ENCODE data around the gene NDUFS7.
A peak's percentile ranks its signal among the peaks of the same experiment; 100 is the strongest.
"Not testable (repeated sequence)": the region's sequence is repeated elsewhere in the genome, so short reads cannot be mapped to it uniquely, and the experiment has no call there.

Gene NDUFS7

DNA sequence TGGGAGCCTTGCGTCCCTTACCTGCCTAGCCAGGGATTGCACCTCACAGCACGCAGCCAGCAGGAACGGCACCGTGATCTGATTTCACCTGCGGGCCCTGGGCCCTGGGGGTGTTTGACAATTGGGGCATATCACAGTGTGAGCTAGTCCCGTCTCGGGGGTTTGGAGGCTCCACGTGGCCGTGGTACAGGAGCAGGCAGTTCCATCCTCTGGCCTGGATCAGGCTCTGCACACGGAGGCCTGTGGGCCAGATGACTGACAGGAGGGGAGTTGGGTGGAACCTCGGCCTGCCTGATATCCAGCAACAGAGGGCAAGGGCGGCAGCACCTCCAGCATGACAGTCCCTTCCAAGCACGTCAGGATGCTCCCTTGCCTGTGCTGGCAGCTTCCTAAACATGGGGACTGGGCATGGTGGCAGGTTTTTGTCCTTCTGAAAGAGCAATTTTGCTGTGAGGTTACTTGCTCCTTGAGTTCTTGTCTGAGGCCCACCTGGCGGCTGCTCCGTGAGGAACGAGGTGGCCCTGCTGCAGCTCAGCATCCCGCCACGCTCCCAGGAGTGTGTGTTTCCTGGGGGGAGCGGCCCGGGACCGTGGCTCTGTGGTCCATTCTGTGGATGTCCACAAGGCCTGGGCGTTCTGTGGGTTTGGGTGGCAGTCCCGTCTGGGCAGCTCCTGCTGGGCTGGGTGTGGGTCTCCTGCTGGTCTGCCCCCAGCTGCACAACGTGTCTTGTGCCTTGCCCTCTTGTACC, 48.2 kb downstream of the NDUFS7 start:
- no peak overlapping the region for H3K4me3 Mint-ChIP-seq
- H3K4me1 Mint-ChIP-seq (ENCODE audit: low read depth), result no peaks in the 10 kb centered on the region
- no peak overlapping the region for H3K27ac Mint-ChIP-seq
- no peaks in the 10 kb centered on the region for H3K27me3 Mint-ChIP-seq (ENCODE audit: low read depth)
- H3K36me3 Mint-ChIP-seq (ENCODE audit: low read depth), result peaks cover 14% of the 10 kb centered on the region
- H3K9me3 Mint-ChIP-seq, result no peaks in the 10 kb centered on the region

DNA sequence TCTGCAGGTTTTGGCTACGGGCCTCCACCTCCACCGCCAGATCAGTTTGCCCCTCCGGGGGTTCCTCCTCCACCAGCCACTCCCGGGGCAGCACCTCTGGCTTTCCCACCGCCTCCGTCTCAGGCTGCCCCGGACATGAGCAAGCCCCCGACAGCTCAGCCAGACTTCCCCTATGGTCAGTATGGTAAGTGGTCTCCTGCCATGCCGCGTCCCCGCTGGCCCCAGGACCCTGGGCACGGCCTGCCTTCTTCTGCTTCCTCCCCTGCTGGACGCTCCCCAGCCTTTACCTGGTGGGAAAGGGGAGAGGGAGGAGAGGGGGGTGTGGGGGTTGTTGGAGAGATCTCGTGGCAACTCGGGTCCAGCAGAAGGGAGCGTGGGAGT, 48.8 kb downstream of the NDUFS7 start:
- no peak overlapping the region for H3K27ac Mint-ChIP-seq
- H3K9me3 Mint-ChIP-seq, result no peaks in the 10 kb centered on the region
- H3K36me3 Mint-ChIP-seq (ENCODE audit: low read depth), result peaks cover 14% of the 10 kb centered on the region
- H3K4me1 Mint-ChIP-seq (ENCODE audit: low read depth), result no peaks in the 10 kb centered on the region
- H3K4me3 Mint-ChIP-seq, result no peak overlapping the region
- H3K27me3 Mint-ChIP-seq (ENCODE audit: low read depth), result no peaks in the 10 kb centered on the region

DNA sequence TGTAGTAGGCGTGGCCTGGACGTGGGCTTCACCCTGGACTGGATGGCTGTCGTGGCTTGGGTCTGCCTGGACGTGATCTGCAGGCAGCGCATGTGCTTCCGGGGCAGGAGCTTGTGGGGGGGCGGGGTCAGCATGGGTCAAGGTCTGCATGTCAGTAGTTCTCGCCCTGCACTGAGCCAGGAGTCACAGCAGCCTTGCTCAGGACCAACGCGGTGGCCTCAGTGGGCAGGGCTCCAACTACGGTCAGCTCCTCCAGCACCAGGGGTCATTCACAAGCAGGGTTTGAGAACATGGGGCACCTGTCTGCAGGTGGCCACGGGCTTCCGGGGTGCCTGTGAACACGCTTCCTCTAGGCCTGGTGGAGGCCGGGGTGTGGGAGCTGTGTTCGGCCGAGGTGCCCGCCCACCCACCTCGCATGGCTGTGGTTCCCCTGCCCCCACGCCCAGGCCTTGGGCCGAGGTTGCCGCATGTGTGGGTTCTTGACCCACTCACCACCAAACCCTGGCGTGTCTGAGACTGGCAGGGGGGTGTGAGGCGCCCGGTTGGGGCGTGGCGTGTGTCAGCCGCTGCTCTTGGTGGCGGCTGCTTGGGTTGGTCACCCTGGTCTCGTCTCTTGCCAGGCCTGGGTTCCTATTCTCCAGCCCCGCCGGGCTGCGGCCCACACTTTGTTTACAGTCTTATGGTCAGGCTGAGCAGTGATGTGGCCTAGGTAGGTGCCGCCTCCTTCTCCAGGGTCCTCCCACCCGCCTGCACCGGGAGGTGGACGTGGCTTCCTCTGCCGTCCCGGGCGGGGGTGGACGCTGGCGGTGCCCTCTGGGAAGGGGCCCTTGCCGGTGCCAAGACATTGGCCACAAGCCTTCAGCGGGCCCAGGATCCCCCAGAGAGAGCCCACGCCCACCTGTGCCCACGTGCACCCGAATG, 49.7 kb downstream of the NDUFS7 start:
- H3K27ac Mint-ChIP-seq, result no peak overlapping the region
- H3K36me3 Mint-ChIP-seq (ENCODE audit: low read depth), result peaks cover 15% of the 10 kb centered on the region
- no peaks in the 10 kb centered on the region for H3K27me3 Mint-ChIP-seq (ENCODE audit: low read depth)
- H3K4me1 Mint-ChIP-seq (ENCODE audit: low read depth), result peaks cover 6% of the 10 kb centered on the region
- H3K9me3 Mint-ChIP-seq, result no peaks in the 10 kb centered on the region
- H3K4me3 Mint-ChIP-seq, result no peak overlapping the region

DNA sequence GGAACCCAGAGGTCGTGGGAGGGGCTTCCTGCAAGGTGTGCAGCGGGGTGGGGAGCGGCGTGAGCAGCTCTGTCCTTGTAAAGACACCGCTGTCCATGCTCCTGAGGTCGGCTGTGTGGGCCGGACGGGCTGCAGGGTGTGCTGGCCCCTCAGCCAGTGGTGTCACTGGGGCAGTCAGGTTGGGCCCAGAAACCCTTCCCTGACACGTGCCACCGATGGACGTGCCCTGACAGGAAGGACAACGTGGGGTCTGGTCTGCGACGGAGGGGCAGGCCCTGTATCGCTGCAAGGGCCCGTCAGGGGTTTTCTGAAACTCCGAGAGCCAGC, 50.3 kb downstream of the NDUFS7 start:
- Mint-ChIP-seq H3K36me3 (ENCODE audit: low read depth) (peaks cover 15% of the 10 kb centered on the region), H3K27ac (no peak overlapping the region), H3K4me3 (no peak overlapping the region), H3K27me3 (ENCODE audit: low read depth) (no peaks in the 10 kb centered on the region), H3K9me3 (no peaks in the 10 kb centered on the region), H3K4me1 (ENCODE audit: low read depth) (peaks cover 6% of the 10 kb centered on the region)

DNA sequence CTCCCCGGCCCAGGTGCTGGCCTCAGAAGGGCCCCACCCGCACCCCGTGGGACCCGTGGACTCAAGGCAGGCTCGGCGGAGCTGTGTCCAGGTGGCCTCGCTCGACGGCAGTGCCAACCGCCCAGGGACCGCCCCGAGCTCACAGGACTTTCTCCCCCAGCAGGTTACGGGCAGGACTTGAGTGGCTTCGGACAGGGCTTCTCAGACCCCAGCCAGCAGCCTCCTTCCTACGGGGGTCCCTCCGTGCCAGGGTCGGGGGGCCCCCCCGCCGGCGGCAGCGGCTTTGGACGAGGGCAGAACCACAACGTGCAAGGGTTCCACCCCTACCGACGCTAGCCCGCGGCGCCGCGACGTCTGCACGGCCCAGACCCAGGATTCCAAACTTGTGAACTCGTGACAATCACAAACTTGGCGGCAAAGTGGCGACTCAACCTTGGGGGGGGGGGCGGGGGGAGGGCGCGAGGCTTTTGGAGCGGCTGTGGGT, 50.9 kb downstream of the NDUFS7 start:
- no peak overlapping the region for H3K4me3 Mint-ChIP-seq
- H3K9me3 Mint-ChIP-seq, result no peaks in the 10 kb centered on the region
- H3K27me3 Mint-ChIP-seq (ENCODE audit: low read depth), result no peaks in the 10 kb centered on the region
- H3K4me1 Mint-ChIP-seq (ENCODE audit: low read depth), result peaks cover 9% of the 10 kb centered on the region
- H3K36me3 Mint-ChIP-seq (ENCODE audit: low read depth), result peaks cover 16% of the 10 kb centered on the region
- H3K27ac Mint-ChIP-seq, result no peak overlapping the region

DNA sequence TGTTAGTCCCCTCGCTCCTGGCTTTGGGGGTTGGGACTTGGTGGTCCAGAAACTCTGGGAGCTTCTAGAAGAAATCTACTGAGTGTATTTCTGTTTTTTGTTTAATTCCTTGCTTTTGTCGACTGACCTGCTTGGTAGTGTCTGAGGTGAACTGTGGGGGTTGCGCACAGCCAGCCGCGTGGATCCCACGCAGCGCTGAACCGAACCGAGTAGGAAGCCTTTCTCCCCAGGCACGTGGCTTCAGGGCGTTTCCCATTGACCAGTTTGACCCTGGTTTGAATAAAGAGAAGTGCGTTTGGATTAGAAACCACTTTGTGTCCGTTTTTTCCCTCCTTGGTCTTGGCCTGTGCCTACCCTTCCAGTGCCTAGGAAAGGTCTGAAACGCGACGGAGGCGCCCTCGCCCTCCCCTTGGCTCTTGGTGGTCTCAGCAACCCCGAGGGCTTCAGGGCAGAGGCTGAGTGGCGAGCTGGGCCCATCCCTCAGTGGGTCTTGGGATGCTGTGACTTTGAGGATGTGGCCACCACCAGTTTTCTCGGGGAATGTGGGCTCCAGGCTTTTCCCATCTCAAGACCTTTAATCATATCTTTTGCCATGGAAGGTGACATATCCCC, 51.8 kb downstream of the NDUFS7 start:
- no peaks in the 10 kb centered on the region for H3K9me3 Mint-ChIP-seq
- H3K36me3 Mint-ChIP-seq (ENCODE audit: low read depth), result peaks cover 25% of the 10 kb centered on the region
- peak overlapping the region; percentile 49 for H3K27ac Mint-ChIP-seq
- H3K27me3 Mint-ChIP-seq (ENCODE audit: low read depth), result no peaks in the 10 kb centered on the region
- H3K4me3 Mint-ChIP-seq, result no peak overlapping the region
- peaks cover 12% of the 10 kb centered on the region for H3K4me1 Mint-ChIP-seq (ENCODE audit: low read depth)

DNA sequence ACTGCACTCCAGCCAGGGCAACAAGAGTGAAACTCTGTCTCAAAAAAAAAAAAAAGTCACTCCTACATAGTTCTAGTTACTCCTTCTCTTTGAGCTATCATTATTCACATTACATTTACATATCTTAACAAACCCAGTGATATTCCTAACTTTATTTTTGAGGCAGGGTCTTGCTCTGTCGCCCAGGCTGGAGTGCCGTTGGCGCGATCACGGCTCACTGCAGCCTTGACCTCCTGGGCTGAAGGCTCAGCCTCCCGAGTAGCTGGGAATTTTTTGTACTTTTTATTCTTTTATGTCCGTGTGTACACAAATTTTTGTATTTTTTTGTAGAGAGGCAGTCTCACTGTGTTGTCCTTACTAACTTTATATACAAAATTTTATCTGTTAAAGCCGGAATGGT, 53.9 kb downstream of the NDUFS7 start:
- Mint-ChIP-seq H3K36me3 (ENCODE audit: low read depth) (peaks cover 36% of the 10 kb centered on the region), H3K27me3 (ENCODE audit: low read depth) (no peaks in the 10 kb centered on the region), H3K9me3 (no peaks in the 10 kb centered on the region), H3K4me1 (ENCODE audit: low read depth) (peaks cover 16% of the 10 kb centered on the region), H3K4me3 (no peak overlapping the region), H3K27ac (peak overlapping the region; percentile 98)

DNA sequence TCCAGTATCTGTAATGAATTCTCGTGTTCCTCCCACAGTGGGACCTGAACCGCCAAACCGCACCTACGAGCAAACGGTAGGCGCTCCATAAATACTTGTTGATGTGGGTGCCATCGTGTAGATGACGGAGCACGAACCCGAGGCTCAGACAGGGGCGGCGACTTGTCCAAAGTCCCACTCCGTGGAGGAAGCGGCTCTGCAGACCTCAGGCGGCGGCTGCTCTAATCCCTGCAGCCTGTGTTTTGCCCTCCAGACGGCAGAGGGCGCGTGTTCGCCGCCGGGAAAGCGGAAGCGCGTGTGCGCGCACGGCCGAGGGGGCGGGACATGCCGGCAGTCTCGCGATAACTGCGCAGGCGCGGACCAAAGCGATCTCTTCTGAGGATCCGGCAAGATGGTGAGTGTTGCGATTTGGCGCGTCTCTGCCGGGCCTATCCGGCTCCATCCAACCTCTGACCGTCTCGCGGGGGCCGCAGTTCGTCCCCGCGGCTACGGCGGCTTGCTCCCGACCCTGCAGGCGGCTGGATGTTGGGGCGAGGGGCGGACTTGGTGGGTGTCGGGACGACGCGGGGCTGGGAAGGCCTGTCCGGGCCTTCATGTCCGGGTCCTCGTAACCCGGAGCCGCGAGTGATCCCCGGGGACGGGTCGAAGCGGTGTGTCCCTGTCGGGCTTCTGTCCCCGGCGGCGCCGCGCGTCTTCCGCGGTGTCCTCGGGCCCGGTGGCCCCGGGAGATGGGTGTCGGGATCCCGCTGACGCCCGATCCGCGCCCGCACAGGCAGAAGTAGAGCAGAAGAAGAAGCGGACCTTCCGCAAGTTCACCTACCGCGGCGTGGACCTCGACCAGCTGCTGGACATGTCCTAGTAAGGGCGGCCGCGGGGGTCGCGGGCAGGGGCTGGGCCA, 54.6 kb downstream of the NDUFS7 start, which contains the start of gene RPS15:
TSS of gene RPS15 (plus strand) at position 362 of the 898 bp plus-strand sequence. CDS start at position 392, 30 bp downstream.
- H3K4me1 Mint-ChIP-seq (ENCODE audit: low read depth), result peaks cover 18% of the 10 kb centered on the region

DNA sequence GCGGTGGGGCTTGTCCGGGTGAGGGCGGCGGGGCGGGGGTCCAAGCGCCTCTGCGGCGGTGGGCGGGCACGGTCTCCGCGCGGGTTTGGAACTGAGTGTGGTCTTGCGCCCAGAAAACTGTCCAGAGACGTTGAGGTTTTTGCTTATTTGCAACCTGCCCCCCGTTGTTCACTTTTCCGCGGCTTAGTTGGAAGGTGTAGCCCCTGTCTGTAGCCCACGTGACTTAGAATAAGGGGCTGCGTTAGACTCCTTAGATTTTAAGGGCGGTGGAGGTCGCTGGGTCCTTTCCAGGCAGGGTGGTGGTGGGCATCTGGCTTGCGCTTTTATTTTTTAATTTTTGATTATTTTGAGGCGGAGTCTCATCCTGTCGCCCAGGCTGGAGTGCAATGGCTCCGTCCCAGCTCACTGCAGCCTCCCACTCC, 55.2 kb downstream of the NDUFS7 start:
- H3K27ac Mint-ChIP-seq, result peak overlapping the region; percentile 78
- H3K4me1 Mint-ChIP-seq (ENCODE audit: low read depth), result peaks cover 18% of the 10 kb centered on the region
- peak overlapping the region; percentile 98 for H3K4me3 Mint-ChIP-seq
- peaks cover 37% of the 10 kb centered on the region for H3K36me3 Mint-ChIP-seq (ENCODE audit: low read depth)
- H3K9me3 Mint-ChIP-seq, result no peaks in the 10 kb centered on the region
- no peaks in the 10 kb centered on the region for H3K27me3 Mint-ChIP-seq (ENCODE audit: low read depth)

More for the DNA sequence above, 54.6 kb downstream of the NDUFS7 start, which contains the start of gene RPS15:
- Mint-ChIP-seq H3K36me3 (ENCODE audit: low read depth) (peaks cover 37% of the 10 kb centered on the region), H3K4me3 (peak within 1 kb of the TSS; percentile 98), H3K27ac (peak within 1 kb of the TSS; percentile 98), H3K27me3 (ENCODE audit: low read depth) (no peaks in the 10 kb centered on the region), H3K9me3 (no peaks in the 10 kb centered on the region)

DNA sequence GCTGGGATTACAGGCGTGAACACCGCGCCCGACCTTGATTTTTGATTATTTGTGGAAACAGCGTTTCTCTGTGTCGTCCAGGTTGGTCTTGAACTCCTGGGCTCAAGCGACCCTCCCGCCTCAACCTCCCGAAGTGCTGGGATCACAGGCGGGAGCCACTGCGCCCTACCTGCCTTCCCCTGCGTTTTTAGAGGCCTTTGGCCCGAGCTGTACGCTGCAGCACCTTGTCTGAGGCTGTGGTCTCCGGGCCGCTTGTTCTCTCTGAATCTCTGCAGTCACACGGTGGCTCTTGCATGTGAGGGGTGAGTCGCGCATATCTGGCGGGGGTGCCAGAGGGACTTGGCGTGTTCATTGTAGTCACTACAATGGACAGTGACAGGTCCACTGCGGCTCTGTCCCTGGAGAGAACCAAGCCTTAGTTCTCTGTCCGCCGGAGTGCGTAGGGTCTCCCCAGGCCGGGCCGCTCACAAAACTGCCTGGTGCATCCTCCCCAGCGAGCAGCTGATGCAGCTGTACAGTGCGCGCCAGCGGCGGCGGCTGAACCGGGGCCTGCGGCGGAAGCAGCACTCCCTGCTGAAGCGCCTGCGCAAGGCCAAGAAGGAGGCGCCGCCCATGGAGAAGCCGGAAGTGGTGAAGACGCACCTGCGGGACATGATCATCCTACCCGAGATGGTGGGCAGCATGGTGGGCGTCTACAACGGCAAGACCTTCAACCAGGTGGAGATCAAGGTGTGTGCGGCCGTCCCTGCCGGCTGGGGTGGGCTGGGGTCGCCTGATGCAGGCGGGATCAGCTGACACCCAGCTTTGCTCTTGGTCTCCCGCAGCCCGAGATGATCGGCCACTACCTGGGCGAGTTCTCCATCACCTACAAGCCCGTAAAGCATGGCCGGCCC, 56.1 kb downstream of the NDUFS7 start:
- H3K9me3 Mint-ChIP-seq; H3K27me3 Mint-ChIP-seq (ENCODE audit: low read depth): not testable (repeated sequence)
- peak overlapping the region; percentile 98 for H3K4me3 Mint-ChIP-seq
- H3K4me1 Mint-ChIP-seq (ENCODE audit: low read depth), result peaks cover 18% of the 10 kb centered on the region
- peaks cover 37% of the 10 kb centered on the region for H3K36me3 Mint-ChIP-seq (ENCODE audit: low read depth)
- peak overlapping the region; percentile 78 for H3K27ac Mint-ChIP-seq

DNA sequence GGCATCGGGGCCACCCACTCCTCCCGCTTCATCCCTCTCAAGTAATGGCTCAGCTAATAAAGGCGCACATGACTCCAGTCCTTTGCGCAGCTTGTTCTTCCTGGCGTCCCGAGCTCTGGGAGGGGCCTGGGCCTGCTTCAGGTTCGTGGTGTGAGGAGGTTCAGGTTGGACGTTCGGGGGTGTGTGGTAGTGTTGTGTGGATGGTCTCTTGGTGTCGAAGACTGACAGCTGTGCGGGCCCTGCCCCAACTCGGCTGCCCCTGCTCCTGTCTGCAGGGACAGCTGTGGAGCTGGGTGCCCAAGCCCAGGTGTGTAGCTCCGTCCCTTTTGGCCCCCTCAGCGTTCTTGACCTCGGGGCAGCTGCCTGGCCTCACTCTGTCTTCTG, 56.7 kb downstream of the NDUFS7 start:
- Mint-ChIP-seq H3K27ac (no peak overlapping the region), H3K4me3 (peak overlapping the region; percentile 98), H3K27me3 (ENCODE audit: low read depth) (no peaks in the 10 kb centered on the region), H3K9me3 (no peaks in the 10 kb centered on the region), H3K4me1 (ENCODE audit: low read depth) (peaks cover 18% of the 10 kb centered on the region), H3K36me3 (ENCODE audit: low read depth) (peaks cover 34% of the 10 kb centered on the region)

DNA sequence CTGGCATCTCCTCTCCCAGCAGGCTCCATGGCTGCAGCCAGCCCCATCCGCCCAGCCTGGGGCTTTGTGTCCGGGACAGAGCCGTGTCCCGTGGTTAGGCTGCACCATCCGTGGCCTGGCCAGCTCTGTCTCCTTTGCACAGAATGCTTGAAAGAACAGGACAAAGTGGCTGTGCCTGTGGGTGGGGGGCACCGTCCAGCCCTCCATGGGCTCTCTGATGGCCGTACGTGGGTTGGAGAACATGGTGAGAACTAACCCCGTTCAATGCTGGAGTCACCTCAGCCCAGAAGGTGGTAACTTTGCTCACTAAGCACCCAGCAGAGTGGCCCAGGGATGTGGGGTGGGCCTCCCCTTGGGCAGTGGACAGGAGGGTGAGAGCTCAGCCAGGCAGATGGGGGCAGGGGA, 57.3 kb downstream of the NDUFS7 start:
- Mint-ChIP-seq H3K27ac (no peak overlapping the region), H3K4me1 (ENCODE audit: low read depth) (peaks cover 18% of the 10 kb centered on the region), H3K36me3 (ENCODE audit: low read depth) (peaks cover 32% of the 10 kb centered on the region), H3K9me3 (no peaks in the 10 kb centered on the region), H3K27me3 (ENCODE audit: low read depth) (no peaks in the 10 kb centered on the region), H3K4me3 (peak overlapping the region; percentile 98)

Data from T-helper 1 cell treated with Interleukin-12 subunit alpha and Interleukin-12 subunit beta and Interleukin-4 antibody, amounts not matched to agents 30 μg/mL and 1 μg/mL, for 36 hours (primary cell).